GM21515 (cell line): Measurements from ENCODE around the gene HRAS.
"Not testable (repeated sequence)": the region's sequence is repeated elsewhere in the genome, so short reads cannot be mapped to it uniquely, and the experiment has no call there.

Source experiments
- ATAC-seq: cut with Tn5 transposase; IDR thresholded peaks from one replicate; pipeline ENCODE4 v1.9.1; 2021; ENCODE audit not compliant: unreplicated experiment

The HRAS gene

GRCh38 chr11:534396-535209, 773 bp downstream of the HRAS start:
- no peak for ATAC-seq

- ATAC-seq: no peak
Observed at GRCh38 chr11:533586-534395, 1.6 kb downstream of the HRAS start.

GRCh38 chr11:532986-533585, 2.3 kb downstream of the HRAS start:
- no peak for ATAC-seq

- no peak for ATAC-seq
Observed at GRCh38 chr11:532527-532985, 2.8 kb downstream of the HRAS start.

- no peak for ATAC-seq
Observed at GRCh38 chr11:531919-532526, 3.4 kb downstream of the HRAS start.

- no peak for ATAC-seq
Observed at GRCh38 chr11:530960-531831, 4.2 kb downstream of the HRAS start.

- ATAC-seq: no peak
Observed at GRCh38 chr11:529728-530411, 5.5 kb downstream of the HRAS start.

GRCh38 chr11:528815-529727, 6.3 kb downstream of the HRAS start:
- no peak for ATAC-seq

GRCh38 chr11:528166-528814, 7.1 kb downstream of the HRAS start:
- ATAC-seq: no peak

GRCh38 chr11:526192-526591, 9.2 kb downstream of the HRAS start:
- no peak for ATAC-seq

- no peak for ATAC-seq
Observed at GRCh38 chr11:521177-521688, 14.1 kb downstream of the HRAS start.

- ATAC-seq: no peak
Observed at GRCh38 chr11:520428-521176, 14.8 kb downstream of the HRAS start.

GRCh38 chr11:518463-519202, 16.7 kb downstream of the HRAS start:
- ATAC-seq: peak; percentile 80

- ATAC-seq: not testable (repeated sequence)
Observed at GRCh38 chr11:516918-517685, 18.3 kb downstream of the HRAS start.

- no peak for ATAC-seq
Observed at GRCh38 chr11:516400-516799, 19.0 kb downstream of the HRAS start.

GRCh38 chr11:515131-515530, 20.2 kb downstream of the HRAS start:
- no peak for ATAC-seq
